Neural cell (in vitro differentiated cells): ENCODE results near the gene CCNK. TPM values are rescaled to one million over a fixed set of nuclear protein-coding genes. Genes with fewer than 3 reads are reported as not detected.

ENCODE experiments used
- H2AFZ ChIP-seq: fragments of 200-600, 300-800 bp; sonication (generic), shearing (Covaris generic); 2 replicates; pipeline ENCODE4 v1.6.0; 2014; ENCODE audit warnings: low read depth, mild to moderate bottlenecking, antibody characterized with exemption, low read length, moderate library complexity
- H3F3A ChIP-seq: fragments of 200-600 bp; shearing (Covaris generic); 2 replicates; pipeline ENCODE4 v1.6.1; 2016; ENCODE audit warnings: mild to moderate bottlenecking, moderate library complexity, mixed read lengths, antibody characterized with exemption, low read length; ENCODE audit not compliant: insufficient read depth, poor library complexity, severe bottlenecking
- H3K27ac ChIP-seq: fragments of 200-600, 300-800 bp; sonication (generic), shearing (Covaris generic); 2 replicates; pipeline ENCODE4 v1.5.1; 2014; ENCODE audit warnings: mild to moderate bottlenecking, low read length, moderate library complexity
- H3K27me3 ChIP-seq: fragments of 300-800, 200-600 bp; sonication (generic), shearing (Covaris generic); 2 replicates; pipeline ENCODE4 v1.6.0; 2014; ENCODE audit warnings: mild to moderate bottlenecking, low read depth, low read length, moderate library complexity; ENCODE audit not compliant: insufficient read depth
- H3K36me3 ChIP-seq: fragments of 300-800, 200-600 bp; sonication (generic), shearing (Covaris generic); 2 replicates; pipeline ENCODE4 v1.5.1; 2014; ENCODE audit warnings: mild to moderate bottlenecking, antibody characterized with exemption, low read length, moderate library complexity; ENCODE audit not compliant: insufficient read depth
- H3K4me2 ChIP-seq: fragments of 300-800, 200-600 bp; sonication (generic), shearing (Covaris generic); 2 replicates; pipeline ENCODE4 v1.6.0; 2014; ENCODE audit warnings: mild to moderate bottlenecking, low read length
- H3K4me3 ChIP-seq: fragments of 300-800, 200-600 bp; sonication (generic), shearing (Covaris generic); 2 replicates; pipeline ENCODE4 v1.5.1; 2014; ENCODE audit warnings: mild to moderate bottlenecking, low read length, moderate library complexity
- H3K79me2 ChIP-seq: fragments of 200-600 bp; shearing (Covaris generic); replicated peaks from 2 replicates; pipeline ENCODE4 v1.6.0; 2014; ENCODE audit warnings: mild to moderate bottlenecking, low read length, moderate library complexity; ENCODE audit not compliant: insufficient read depth
- H3K9ac ChIP-seq: fragments of 300-800, 200-600 bp; sonication (generic), shearing (Covaris generic); 2 replicates; pipeline ENCODE4 v1.6.1; 2016; ENCODE audit warnings: mild to moderate bottlenecking, low read length, mixed read lengths
- H3K9me2 ChIP-seq: fragments of 200-600 bp; shearing (Covaris generic); 2 replicates; pipeline ENCODE4 v1.6.1; 2016; ENCODE audit warnings: mild to moderate bottlenecking, low read length, mixed read lengths; ENCODE audit not compliant: insufficient read depth
- H3K9me3 ChIP-seq: fragments of 200-600, 300-800 bp; sonication (generic), shearing (Covaris generic); 2 replicates; pipeline ENCODE4 v1.6.1; 2016; ENCODE audit warnings: mild to moderate bottlenecking, mixed run types, low read length, moderate library complexity, mixed read lengths
- H4K20me1 ChIP-seq: fragments of 200-600 bp; shearing (Covaris generic); 2 replicates; pipeline ENCODE4 v1.6.1; 2016; ENCODE audit warnings: mild to moderate bottlenecking, mixed run types; ENCODE audit not compliant: insufficient read depth
- CTCF ChIP-seq: fragments of 450-650 bp; IDR thresholded peaks from 2 replicates; pipeline ENCODE4 v1.5.1; 2014; ENCODE audit warnings: antibody characterized with exemption, mild to moderate bottlenecking, moderate library complexity; ENCODE audit not compliant: poor library complexity, severe bottlenecking
- EP300 ChIP-seq: fragments of 450-650 bp; conservative IDR thresholded peaks from 2 replicates; pipeline ENCODE4 v1.6.1; 2014; ENCODE audit warnings: antibody characterized with exemption, mild to moderate bottlenecking, moderate library complexity; ENCODE audit not compliant: poor library complexity, severe bottlenecking
- EZH2 ChIP-seq: fragments of 200-600, 300-800 bp; shearing (Covaris generic), sonication (generic); IDR thresholded peaks from 2 replicates; pipeline ENCODE4 v1.6.1; 2014; ENCODE audit warnings: antibody characterized with exemption, low read length, borderline replicate concordance, mild to moderate bottlenecking; ENCODE audit not compliant: insufficient read depth, poor library complexity, severe bottlenecking
- MXI1 ChIP-seq: fragments of 450-650 bp; conservative IDR thresholded peaks from 2 replicates; pipeline ENCODE4 v1.6.1; 2014; ENCODE audit warnings: antibody characterized with exemption, mild to moderate bottlenecking; ENCODE audit not compliant: poor library complexity, severe bottlenecking
- POLR2AphosphoS5 ChIP-seq: IDR thresholded peaks from 2 replicates; pipeline ENCODE4 v1.6.1; 2012
- RAD21 ChIP-seq: fragments of 450-650 bp; conservative IDR thresholded peaks from 2 replicates; pipeline ENCODE4 v1.6.1; 2014; ENCODE audit warnings: antibody characterized with exemption, mild to moderate bottlenecking, moderate library complexity
- polyA plus RNA-seq: library from polyadenylated mRNA; depleted of rRNA; stranded (reverse); fragments of >200 nt; gene quantifications from 2 replicates; pipeline ENCODE4 v1.2.3, GENCODE V29; 2014
- TF ChIP-seq, protein P1 (sequence below): IDR thresholded peaks from 2 replicates; pipeline ENCODE4 v1.6.1; 2012; ENCODE audit warnings: borderline replicate concordance

Gene CCNK
- polyA plus RNA-seq, 1 donor from 2014 or later: 11.2 TPM

DNA sequence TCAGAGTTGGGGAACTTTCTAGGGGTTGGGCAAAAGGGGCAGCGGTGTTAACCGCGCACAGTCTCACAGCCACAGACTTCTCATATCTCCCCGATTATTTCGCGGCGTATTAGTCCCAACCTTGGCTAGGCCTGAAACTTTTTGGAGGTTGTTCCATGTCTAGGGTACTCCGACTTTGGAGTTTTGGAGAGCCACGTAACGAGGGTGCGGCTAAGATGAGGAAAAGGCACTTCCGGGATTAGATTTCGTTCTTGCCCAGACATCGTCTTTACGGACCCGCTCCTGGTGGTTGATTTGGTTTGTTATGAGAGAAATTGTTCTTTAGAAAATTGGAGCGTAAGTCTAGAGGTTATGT is 513 bp downstream of the CCNK start:
- H3K4me3 ChIP-seq: peak overlapping the region; percentile 87
- H3K9ac ChIP-seq: peak overlapping the region; percentile 75
- H3K9me2 ChIP-seq: no peaks in the 10 kb centered on the region
- H2AFZ ChIP-seq: peak overlapping the region; percentile 79
- TF ChIP-seq POLR2AphosphoS5: no peak
- TF ChIP-seq EZH2: no peak
- TF ChIP-seq, protein P1, sequence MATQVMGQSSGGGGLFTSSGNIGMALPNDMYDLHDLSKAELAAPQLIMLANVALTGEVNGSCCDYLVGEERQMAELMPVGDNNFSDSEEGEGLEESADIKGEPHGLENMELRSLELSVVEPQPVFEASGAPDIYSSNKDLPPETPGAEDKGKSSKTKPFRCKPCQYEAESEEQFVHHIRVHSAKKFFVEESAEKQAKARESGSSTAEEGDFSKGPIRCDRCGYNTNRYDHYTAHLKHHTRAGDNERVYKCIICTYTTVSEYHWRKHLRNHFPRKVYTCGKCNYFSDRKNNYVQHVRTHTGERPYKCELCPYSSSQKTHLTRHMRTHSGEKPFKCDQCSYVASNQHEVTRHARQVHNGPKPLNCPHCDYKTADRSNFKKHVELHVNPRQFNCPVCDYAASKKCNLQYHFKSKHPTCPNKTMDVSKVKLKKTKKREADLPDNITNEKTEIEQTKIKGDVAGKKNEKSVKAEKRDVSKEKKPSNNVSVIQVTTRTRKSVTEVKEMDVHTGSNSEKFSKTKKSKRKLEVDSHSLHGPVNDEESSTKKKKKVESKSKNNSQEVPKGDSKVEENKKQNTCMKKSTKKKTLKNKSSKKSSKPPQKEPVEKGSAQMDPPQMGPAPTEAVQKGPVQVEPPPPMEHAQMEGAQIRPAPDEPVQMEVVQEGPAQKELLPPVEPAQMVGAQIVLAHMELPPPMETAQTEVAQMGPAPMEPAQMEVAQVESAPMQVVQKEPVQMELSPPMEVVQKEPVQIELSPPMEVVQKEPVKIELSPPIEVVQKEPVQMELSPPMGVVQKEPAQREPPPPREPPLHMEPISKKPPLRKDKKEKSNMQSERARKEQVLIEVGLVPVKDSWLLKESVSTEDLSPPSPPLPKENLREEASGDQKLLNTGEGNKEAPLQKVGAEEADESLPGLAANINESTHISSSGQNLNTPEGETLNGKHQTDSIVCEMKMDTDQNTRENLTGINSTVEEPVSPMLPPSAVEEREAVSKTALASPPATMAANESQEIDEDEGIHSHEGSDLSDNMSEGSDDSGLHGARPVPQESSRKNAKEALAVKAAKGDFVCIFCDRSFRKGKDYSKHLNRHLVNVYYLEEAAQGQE: no peak
- TF ChIP-seq MXI1: no peak
- no peak for TF ChIP-seq CTCF
- TF ChIP-seq RAD21: no peak
- no peak for TF ChIP-seq EP300
- no peaks in the 10 kb centered on the region for H3K36me3 ChIP-seq
- peaks cover 80% of the 10 kb centered on the region for H3K79me2 ChIP-seq
- no peaks in the 10 kb centered on the region for H4K20me1 ChIP-seq
- no peaks in the 10 kb centered on the region for H3K9me3 ChIP-seq
- no peaks in the 10 kb centered on the region for H3F3A ChIP-seq
- H3K4me2 ChIP-seq: peak overlapping the region; percentile 62
- peak overlapping the region; percentile 80 for H3K27ac ChIP-seq
- H3K27me3 ChIP-seq: no peaks in the 10 kb centered on the region

- TF ChIP-seq CTCF: no peak
- no peaks in the 10 kb centered on the region for H3K9me3 ChIP-seq
- H3K9me2 ChIP-seq: no peaks in the 10 kb centered on the region
- no peak overlapping the region for H2AFZ ChIP-seq
- no peaks in the 10 kb centered on the region for H3K36me3 ChIP-seq
- H3K27ac ChIP-seq: no peak overlapping the region
- H4K20me1 ChIP-seq: no peaks in the 10 kb centered on the region
- H3K27me3 ChIP-seq: no peaks in the 10 kb centered on the region
- H3K9ac ChIP-seq: no peak overlapping the region
- H3K79me2 ChIP-seq: peaks cover 67% of the 10 kb centered on the region
- H3K4me3 ChIP-seq: no peak overlapping the region
- no peaks in the 10 kb centered on the region for H3F3A ChIP-seq
- no peak overlapping the region for H3K4me2 ChIP-seq
These were observed 2.9 kb downstream of the CCNK start for GRCh38 chr14:99484106-99484505.
